Measurements from ENCODE around the gene RPS27L. TPM values are rescaled to one million over a fixed set of nuclear protein-coding genes. Genes with fewer than 3 reads are reported as not detected.

RPS27L gene
- total and polyA plus RNA-seq, 7 donors: 33.1 to 186 (median 108) TPM

GRCh38 chr15:63172851-63173451, 15.7 kb upstream of the RPS27L start:
- Histone ChIP-seq H3K4me3 (no peak overlapping the region), H3K27ac (peak overlapping the region; percentile 60), H3K27me3 (ENCODE audit: insufficient read depth in 3 of 3, low read length in 2 of 3) (no peaks in the 10 kb centered on the region), H3K36me3 (ENCODE audit: insufficient read depth in 1 of 2, low read depth in 1 of 2) (no peaks in the 10 kb centered on the region), H3K4me1 (peaks cover 22% of the 10 kb centered on the region), H3K9me3 (no peaks in the 10 kb centered on the region)
- WGBS, 3 donors: 29 to 33% (median 33%) methylated on average over 3 of the region's 3 CpGs
- ATAC-seq: peak; percentile 63 to 91 (median 89)
- peak; percentile 40 to 87 for DNase-seq
- intact Hi-C loops (cut with DNase I): loop anchor here in 1 of 2 donors (10.0 kb wide), 1 partner anchor 232 kb away; no protein-coding TSS in a partner anchor
- no peak for TF ChIP-seq CTCF (IDR thresholded peaks at IDR 0.05)

- peak overlapping the region; percentile 60 for H3K27ac ChIP-seq
- WGBS, 3 donors: 77 to 94% (median 89%) methylated on average over 5 of the region's 5 CpGs
Measured at GRCh38 chr15:63172376-63172775, 15.1 kb upstream of the RPS27L start.

GRCh38 chr15:63169788-63170187, 12.5 kb upstream of the RPS27L start:
- no peak for TF ChIP-seq CTCF (IDR thresholded peaks at IDR 0.05)
- no peaks in the 10 kb centered on the region for H3K9me3 ChIP-seq
- 33 to 45% (median 35%) methylated on average over 2 of the region's 2 CpGs for WGBS, 3 donors
- DNase-seq: peak; percentile 27 to 88
- peak; percentile 63 to 89 (median 82) for ATAC-seq
- H3K27ac ChIP-seq: peak overlapping the region; percentile 69
- H3K4me1 ChIP-seq: peaks cover 23% of the 10 kb centered on the region
- H3K36me3 ChIP-seq (ENCODE audit: insufficient read depth in 1 of 2, low read depth in 1 of 2): no peaks in the 10 kb centered on the region
- H3K4me3 ChIP-seq: no peak overlapping the region
- no peaks in the 10 kb centered on the region for H3K27me3 ChIP-seq (ENCODE audit: insufficient read depth in 3 of 3, low read length in 2 of 3)
- intact Hi-C loops (cut with DNase I): loop anchor here in 1 of 2 donors (10.0 kb wide), 1 partner anchor 235 kb away; no protein-coding TSS in a partner anchor

More at GRCh38 chr15:63172376-63172775, 15.1 kb upstream of the RPS27L start:
- H3K4me3 ChIP-seq: no peak overlapping the region
- H3K27me3 ChIP-seq (ENCODE audit: insufficient read depth in 3 of 3, low read length in 2 of 3): no peaks in the 10 kb centered on the region
- H3K9me3 ChIP-seq: no peaks in the 10 kb centered on the region
- no peaks in the 10 kb centered on the region for H3K36me3 ChIP-seq (ENCODE audit: insufficient read depth in 1 of 2, low read depth in 1 of 2)
- intact Hi-C loops (cut with DNase I): loop anchor here in 1 of 2 donors (10.0 kb wide), 1 partner anchor 232 kb away; no protein-coding TSS in a partner anchor
- ATAC-seq: peak in 1 of 4 donors; percentile 14
- peaks cover 23% of the 10 kb centered on the region for H3K4me1 ChIP-seq
- TF ChIP-seq CTCF (IDR thresholded peaks at IDR 0.05): no peak
- no peak for DNase-seq

- Histone ChIP-seq H3K4me1 (peaks cover 18% of the 10 kb centered on the region), H3K4me3 (no peak overlapping the region), H3K27ac (no peak overlapping the region), H3K27me3 (ENCODE audit: insufficient read depth in 3 of 3, low read length in 2 of 3) (no peaks in the 10 kb centered on the region), H3K9me3 (no peaks in the 10 kb centered on the region), H3K36me3 (ENCODE audit: insufficient read depth in 1 of 2, low read depth in 1 of 2) (peaks cover 0 to 4% of the 10 kb centered on the region in 2 donors)
- 81 to 85% (median 81%) methylated on average over 2 of the region's 2 CpGs for WGBS, 3 donors
- DNase-seq: no peak
- TF ChIP-seq CTCF (IDR thresholded peaks at IDR 0.05): no peak
- intact Hi-C loops (cut with DNase I): no loop called here
- no peak for ATAC-seq
Measured at GRCh38 chr15:63166219-63166618, 8.9 kb upstream of the RPS27L start.
